Liver (tissue), 9 donors: ENCODE measurements around the gene CCNYL1. TPM values are rescaled to one million over a fixed set of nuclear protein-coding genes. Genes with fewer than 3 reads are reported as not detected.

Experiments
- DNase-seq: peaks from one replicate; pipeline ENCODE4 v3.0.0-alpha.2; 2017; ENCODE audit warnings: low spot score
- H3K27ac ChIP-seq, 2 donors: one replicate each; pipeline ENCODE4 v1.7.0; 2013; ENCODE audit warnings: inconsistent platforms in 2 of 2, low read length in 2 of 2, control low read depth in 1 of 2, low read depth in 1 of 2, mild to moderate bottlenecking in 1 of 2
- H3K27me3 ChIP-seq, 4 donors: one replicate each; pipeline versions ENCODE4 v1.6.1 to v1.7.0; 2013; ENCODE audit warnings: low read length in 3 of 4, inconsistent platforms in 1 of 4, mild to moderate bottlenecking in 1 of 4, moderate library complexity in 1 of 4; ENCODE audit not compliant: control insufficient read depth in 4 of 4, insufficient read depth in 4 of 4
- H3K36me3 ChIP-seq, 4 donors: one replicate each; pipeline versions ENCODE4 v1.6.1 to v1.7.0; 2013; ENCODE audit warnings: low read length in 3 of 4, mild to moderate bottlenecking in 3 of 4, low read depth in 1 of 4, moderate library complexity in 1 of 4; ENCODE audit not compliant: control insufficient read depth in 4 of 4, insufficient read depth in 3 of 4
- H3K4me1 ChIP-seq, 4 donors: one replicate each; pipeline versions ENCODE4 v1.6.1 to v1.7.0; 2013; ENCODE audit warnings: low read length in 3 of 4, mild to moderate bottlenecking in 3 of 4, moderate library complexity in 1 of 4; ENCODE audit not compliant: control insufficient read depth in 4 of 4, insufficient read depth in 4 of 4
- H3K4me3 ChIP-seq, 3 donors: one replicate each; pipeline versions ENCODE4 v1.6.1 to v1.7.0; 2013; ENCODE audit warnings: low read length in 3 of 3, control low read depth in 1 of 3, low read depth in 1 of 3, mild to moderate bottlenecking in 1 of 3
- H3K9ac ChIP-seq, 2 donors: one replicate each; pipeline ENCODE4 v1.7.0; 2013; ENCODE audit warnings: low read length in 2 of 2, mild to moderate bottlenecking in 2 of 2, moderate library complexity in 2 of 2, control low read depth in 1 of 2, low read depth in 1 of 2
- H3K9me3 ChIP-seq, 4 donors: one replicate each; pipeline versions ENCODE4 v1.6.1 to v1.7.0; 2013; ENCODE audit warnings: low read length in 3 of 4; ENCODE audit not compliant: control insufficient read depth in 4 of 4
- FOXA1 ChIP-seq: IDR thresholded peaks from 2 replicates; pipeline ENCODE4 v1.6.1; 2016; ENCODE audit warnings: antibody characterized with exemption
- FOXA2 ChIP-seq: IDR thresholded peaks from 2 replicates; pipeline ENCODE4 v1.6.1; 2016; ENCODE audit warnings: antibody characterized with exemption
- GABPA ChIP-seq, 2 donors: IDR thresholded peaks in 1 of 2; conservative IDR thresholded peaks in 1 of 2; 2 replicates each; pipeline ENCODE4 v1.6.1; 2016; ENCODE audit warnings: antibody characterized with exemption in 2 of 2, mild to moderate bottlenecking in 1 of 2, moderate library complexity in 1 of 2
- HNF4A ChIP-seq, 2 donors: conservative IDR thresholded peaks; 2 replicates each; pipeline ENCODE4 v1.6.1; 2016; ENCODE audit warnings: antibody characterized with exemption in 2 of 2, mild to moderate bottlenecking in 2 of 2
- HNF4G ChIP-seq: IDR thresholded peaks from 2 replicates; pipeline ENCODE4 v1.6.1; 2016; ENCODE audit warnings: antibody characterized with exemption
- JUND ChIP-seq, 2 donors: IDR thresholded peaks; 2 replicates each; pipeline ENCODE4 v1.6.1; 2016; ENCODE audit warnings: antibody characterized with exemption in 2 of 2
- NR2F2 ChIP-seq: IDR thresholded peaks from 2 replicates; pipeline ENCODE4 v1.6.1; 2016; ENCODE audit warnings: antibody characterized with exemption
- RAD21 ChIP-seq, 2 donors: IDR thresholded peaks; 2 replicates each; pipeline ENCODE4 v1.6.1; 2016; ENCODE audit warnings: antibody characterized with exemption in 2 of 2, mild to moderate bottlenecking in 2 of 2
- RXRA ChIP-seq, 2 donors: IDR thresholded peaks; 2 replicates each; pipeline ENCODE4 v1.6.1; 2017 to 2018; ENCODE audit warnings: antibody characterized with exemption in 2 of 2, mild to moderate bottlenecking in 1 of 2
- SP1 ChIP-seq: IDR thresholded peaks from 2 replicates; pipeline ENCODE4 v1.6.1; 2018; ENCODE audit warnings: antibody characterized with exemption, mild to moderate bottlenecking
- TAF1 ChIP-seq: conservative IDR thresholded peaks from 2 replicates; pipeline ENCODE4 v1.6.1; 2016; ENCODE audit warnings: antibody characterized with exemption, mild to moderate bottlenecking
- WGBS: extraction: QIAGEN DNeasy Blood & Tissue Kit; methylation state at CpG from one replicate; pipeline ENCODE4 v1.1.7; 2013; 5-methylcytosine and 5-hydroxymethylcytosine counted together
- polyA plus RNA-seq, 2 donors: library from polyadenylated mRNA; stranded (reverse) in 1 of 2; unstranded in 1 of 2; fragments of 200-250 nt in 1 of 2; fragments of >200 nt in 1 of 2; fragmentation: Nextera tagmentation in 1 of 2; extraction: Ambion mirVana in 1 of 2; gene quantifications; one replicate each; pipeline versions ENCODE4 v1.2.1 to v1.2.3, GENCODE V29; 2013 to 2015
- total RNA-seq, 2 donors: library from RNA; depleted of rRNA; stranded (reverse); fragments of >200 nt; gene quantifications; one replicate each; pipeline ENCODE4 v1.2.3, GENCODE V29; 2014
- TF ChIP-seq, protein P1 (sequence below): IDR thresholded peaks from 2 replicates; pipeline ENCODE4 v1.6.1; 2016; ENCODE audit warnings: antibody characterized with exemption
- TF ChIP-seq, protein P2 (sequence below): IDR thresholded peaks from 2 replicates; pipeline ENCODE4 v1.6.1; 2016; ENCODE audit warnings: antibody characterized with exemption
- TF ChIP-seq, protein P3 (sequence below): IDR thresholded peaks from 2 replicates; pipeline ENCODE4 v1.6.1; 2016; ENCODE audit warnings: antibody characterized with exemption
- TF ChIP-seq, protein P4 (sequence below): fragments of 150-350 bp; IDR thresholded peaks from 2 replicates; pipeline ENCODE4 v1.5.1; 2017; ENCODE audit warnings: improper control_type of control experiment, low read depth, low read length; ENCODE audit not compliant: missing input control
- donor health status: healthy.
- donor health status: healthy.
- donor health status: healthy.
- donor health status: healthy.
- donor health status: healthy.

The CCNYL1 gene
- total and polyA plus RNA-seq, 4 donors: 5.8 to 9.3 (median 8.2) TPM

DNA sequence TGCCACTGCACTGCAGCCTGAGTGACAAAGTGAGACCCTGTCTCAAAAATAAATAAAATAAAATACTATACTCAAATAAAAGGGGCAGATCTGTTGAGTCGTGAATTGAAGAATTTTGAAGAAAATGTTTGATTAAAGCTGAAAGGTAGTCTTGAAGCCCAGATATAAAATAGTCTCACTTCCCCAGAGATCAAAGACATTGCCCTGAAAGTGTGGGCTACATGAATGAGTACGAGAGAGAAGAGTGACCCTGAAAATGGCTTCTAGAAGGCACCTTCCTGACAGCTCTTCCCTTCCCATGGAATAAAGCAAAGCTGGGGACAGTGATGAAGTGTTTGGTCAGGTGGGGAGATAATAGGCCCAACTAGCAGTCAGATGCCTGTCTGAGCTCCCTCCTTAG is 72.1 kb downstream of the CCNYL1 start:
- DNase-seq: no peak
- no peaks in the 10 kb centered on the region for H3K27me3 ChIP-seq
- TF ChIP-seq NR2F2: no peak
- TF ChIP-seq TAF1: no peak
- TF ChIP-seq, protein P1, sequence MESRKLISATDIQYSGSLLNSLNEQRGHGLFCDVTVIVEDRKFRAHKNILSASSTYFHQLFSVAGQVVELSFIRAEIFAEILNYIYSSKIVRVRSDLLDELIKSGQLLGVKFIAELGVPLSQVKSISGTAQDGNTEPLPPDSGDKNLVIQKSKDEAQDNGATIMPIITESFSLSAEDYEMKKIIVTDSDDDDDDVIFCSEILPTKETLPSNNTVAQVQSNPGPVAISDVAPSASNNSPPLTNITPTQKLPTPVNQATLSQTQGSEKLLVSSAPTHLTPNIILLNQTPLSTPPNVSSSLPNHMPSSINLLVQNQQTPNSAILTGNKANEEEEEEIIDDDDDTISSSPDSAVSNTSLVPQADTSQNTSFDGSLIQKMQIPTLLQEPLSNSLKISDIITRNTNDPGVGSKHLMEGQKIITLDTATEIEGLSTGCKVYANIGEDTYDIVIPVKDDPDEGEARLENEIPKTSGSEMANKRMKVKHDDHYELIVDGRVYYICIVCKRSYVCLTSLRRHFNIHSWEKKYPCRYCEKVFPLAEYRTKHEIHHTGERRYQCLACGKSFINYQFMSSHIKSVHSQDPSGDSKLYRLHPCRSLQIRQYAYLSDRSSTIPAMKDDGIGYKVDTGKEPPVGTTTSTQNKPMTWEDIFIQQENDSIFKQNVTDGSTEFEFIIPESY: no peak
- no peak for TF ChIP-seq FOXA1
- no peak for TF ChIP-seq JUND (IDR thresholded peaks at IDR 0.05)
- no peak for TF ChIP-seq RAD21 (IDR thresholded peaks at IDR 0.05)
- TF ChIP-seq RXRA (IDR thresholded peaks at IDR 0.05): no peak
- no peak for TF ChIP-seq SP1
- TF ChIP-seq HNF4G: no peak
- TF ChIP-seq, protein P2, sequence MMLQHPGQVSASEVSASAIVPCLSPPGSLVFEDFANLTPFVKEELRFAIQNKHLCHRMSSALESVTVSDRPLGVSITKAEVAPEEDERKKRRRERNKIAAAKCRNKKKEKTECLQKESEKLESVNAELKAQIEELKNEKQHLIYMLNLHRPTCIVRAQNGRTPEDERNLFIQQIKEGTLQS: no peak
- no peak for TF ChIP-seq HNF4A (conservative IDR thresholded peaks at IDR 0.05)
- TF ChIP-seq, protein P3, sequence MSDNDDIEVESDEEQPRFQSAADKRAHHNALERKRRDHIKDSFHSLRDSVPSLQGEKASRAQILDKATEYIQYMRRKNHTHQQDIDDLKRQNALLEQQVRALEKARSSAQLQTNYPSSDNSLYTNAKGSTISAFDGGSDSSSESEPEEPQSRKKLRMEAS: no peak
- no peak for TF ChIP-seq GABPA (IDR thresholded peaks at IDR 0.05 in 1 of 2, conservative IDR thresholded peaks at IDR 0.05 in 1 of 2)
- no peak for TF ChIP-seq FOXA2
- H3K4me1 ChIP-seq: peaks cover 14 to 40% (median 23%) of the 10 kb centered on the region in 4 donors
- H3K4me3 ChIP-seq: no peak overlapping the region
- H3K9me3 ChIP-seq: no peaks in the 10 kb centered on the region
- no peak overlapping the region for H3K9ac ChIP-seq
- H3K27ac ChIP-seq: peak overlapping the region in 1 of 2 donors; percentile 77
- H3K36me3 ChIP-seq: no peaks in the 10 kb centered on the region
- 93% methylated on average over 2 of the region's 2 CpGs for WGBS

DNA sequence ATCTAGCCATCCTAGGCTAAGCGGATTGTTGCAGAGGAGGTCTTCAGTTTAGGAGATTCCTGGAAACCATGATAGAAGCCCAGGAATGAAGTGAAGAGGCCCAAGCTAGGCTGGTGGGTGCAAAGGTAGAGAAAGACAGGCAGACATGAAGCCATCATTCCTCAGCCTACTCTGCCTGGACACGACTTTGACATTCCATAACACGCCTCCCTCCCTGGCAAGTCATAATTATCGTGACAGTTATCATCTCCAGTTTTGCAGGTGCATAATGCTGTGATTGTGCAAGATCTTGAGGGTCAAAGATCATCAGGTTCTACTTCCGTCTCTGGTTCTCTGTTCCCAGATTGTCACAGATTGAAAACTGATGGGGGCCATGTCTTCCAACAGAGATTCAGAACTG is 73.5 kb downstream of the CCNYL1 start:
- Histone ChIP-seq H3K36me3 (no peaks in the 10 kb centered on the region), H3K27me3 (no peaks in the 10 kb centered on the region), H3K4me3 (no peak overlapping the region), H3K27ac (no peak overlapping the region), H3K9me3 (no peaks in the 10 kb centered on the region), H3K4me1 (peaks cover 14 to 36% (median 23%) of the 10 kb centered on the region in 4 donors), H3K9ac (no peak overlapping the region)
- no peak for DNase-seq
- TF ChIP-seq TAF1: no peak
- peak; percentile 24 for TF ChIP-seq HNF4G
- TF ChIP-seq, protein P3: no peak
- TF ChIP-seq, protein P4, sequence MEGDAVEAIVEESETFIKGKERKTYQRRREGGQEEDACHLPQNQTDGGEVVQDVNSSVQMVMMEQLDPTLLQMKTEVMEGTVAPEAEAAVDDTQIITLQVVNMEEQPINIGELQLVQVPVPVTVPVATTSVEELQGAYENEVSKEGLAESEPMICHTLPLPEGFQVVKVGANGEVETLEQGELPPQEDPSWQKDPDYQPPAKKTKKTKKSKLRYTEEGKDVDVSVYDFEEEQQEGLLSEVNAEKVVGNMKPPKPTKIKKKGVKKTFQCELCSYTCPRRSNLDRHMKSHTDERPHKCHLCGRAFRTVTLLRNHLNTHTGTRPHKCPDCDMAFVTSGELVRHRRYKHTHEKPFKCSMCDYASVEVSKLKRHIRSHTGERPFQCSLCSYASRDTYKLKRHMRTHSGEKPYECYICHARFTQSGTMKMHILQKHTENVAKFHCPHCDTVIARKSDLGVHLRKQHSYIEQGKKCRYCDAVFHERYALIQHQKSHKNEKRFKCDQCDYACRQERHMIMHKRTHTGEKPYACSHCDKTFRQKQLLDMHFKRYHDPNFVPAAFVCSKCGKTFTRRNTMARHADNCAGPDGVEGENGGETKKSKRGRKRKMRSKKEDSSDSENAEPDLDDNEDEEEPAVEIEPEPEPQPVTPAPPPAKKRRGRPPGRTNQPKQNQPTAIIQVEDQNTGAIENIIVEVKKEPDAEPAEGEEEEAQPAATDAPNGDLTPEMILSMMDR: no peak
- peak; percentile 27 to 45 for TF ChIP-seq HNF4A (conservative IDR thresholded peaks at IDR 0.05)
- TF ChIP-seq NR2F2: no peak
- TF ChIP-seq SP1: no peak
- WGBS: 61% methylated on average over 5 of the region's 5 CpGs
